Skeletal muscle satellite cell (primary cell): Measurements from ENCODE around the gene TSFM.

ENCODE experiments used
- H3K27me3 ChIP-seq: 2 replicates; pipeline ENCODE4 v1.7.0; 2013; ENCODE audit warnings: low read length; ENCODE audit not compliant: control insufficient read depth, insufficient read depth
- H3K36me3 ChIP-seq: 2 replicates; pipeline ENCODE4 v1.7.0; 2013; ENCODE audit warnings: mild to moderate bottlenecking, control low read depth, low read length; ENCODE audit not compliant: insufficient read depth
- H3K4me1 ChIP-seq: 2 replicates; pipeline ENCODE4 v1.7.0; 2013; ENCODE audit warnings: low read length; ENCODE audit not compliant: control insufficient read depth, insufficient read depth
- H3K4me2 ChIP-seq: 2 replicates; pipeline ENCODE4 v1.7.0; 2013; ENCODE audit warnings: mild to moderate bottlenecking, low read length
- H3K4me3 ChIP-seq: 2 replicates; pipeline ENCODE4 v1.7.0; 2013; ENCODE audit warnings: low read length
- H3K9ac ChIP-seq: 2 replicates; pipeline ENCODE4 v1.7.0; 2013; ENCODE audit warnings: mild to moderate bottlenecking, low read depth, low read length, moderate library complexity
- H3K9me3 ChIP-seq: replicated peaks from 2 replicates; pipeline ENCODE4 v1.7.0; 2013; ENCODE audit warnings: mild to moderate bottlenecking, control low read depth, low read length

Gene TSFM

DNA sequence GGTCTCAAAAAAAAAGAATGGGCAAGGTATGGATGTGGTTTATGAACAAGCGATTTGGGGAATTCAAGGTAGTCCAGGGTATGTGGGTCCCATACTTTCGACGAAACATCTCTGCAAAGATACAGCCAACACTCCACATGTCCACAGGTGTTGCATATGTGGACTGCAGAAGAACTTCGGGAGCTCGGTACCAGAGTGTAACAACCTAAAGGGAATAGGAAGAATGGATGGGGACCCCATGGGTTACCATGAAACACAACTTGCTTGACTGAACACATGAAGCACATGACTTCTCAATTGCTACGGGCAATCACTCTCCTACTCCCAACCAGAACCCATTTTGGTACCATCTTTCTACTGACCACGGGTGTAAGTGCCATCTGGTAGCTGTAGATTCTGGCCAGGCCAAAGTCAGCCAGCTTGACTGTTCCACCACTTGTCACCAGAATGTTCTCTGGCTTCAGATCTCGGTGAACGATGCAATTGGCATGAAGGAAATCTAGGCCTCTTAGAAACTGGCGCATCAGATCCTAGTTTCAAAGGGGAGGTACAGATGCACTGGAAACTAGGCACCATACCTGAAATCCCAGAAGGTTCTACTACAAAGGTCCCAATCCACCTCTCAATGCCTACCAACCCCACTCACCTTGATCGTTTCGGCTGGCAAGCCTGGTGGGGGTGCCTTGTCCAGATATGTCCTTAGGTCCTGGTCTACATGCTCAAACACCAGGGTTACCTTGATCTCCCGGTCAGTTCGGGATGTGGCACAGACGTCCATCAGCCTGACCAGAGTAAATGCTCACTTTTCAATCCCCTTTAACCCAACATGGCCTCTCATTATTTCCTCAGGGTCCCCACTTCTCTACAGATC lies 31.8 kb upstream of the TSFM start:
- Histone ChIP-seq H3K4me3 (peak overlapping the region; percentile 85), H3K4me2 (peak overlapping the region; percentile 96), H3K9ac (peak overlapping the region; percentile 90), H3K4me1 (peaks cover 25% of the 10 kb centered on the region), H3K27me3 (peaks cover 20% of the 10 kb centered on the region), H3K36me3 (peaks cover 41% of the 10 kb centered on the region), H3K9me3 (no peaks in the 10 kb centered on the region)

- Histone ChIP-seq H3K4me1 (peaks cover 22% of the 10 kb centered on the region), H3K4me2 (peak overlapping the region; percentile 96), H3K4me3 (peak overlapping the region; percentile 85), H3K9ac (peak overlapping the region; percentile 90), H3K9me3 (no peaks in the 10 kb centered on the region), H3K36me3 (peaks cover 36% of the 10 kb centered on the region), H3K27me3 (peaks cover 26% of the 10 kb centered on the region)
Observed at GRCh38 chr12:57751432-57751787, 31.2 kb upstream of the TSFM start.

DNA sequence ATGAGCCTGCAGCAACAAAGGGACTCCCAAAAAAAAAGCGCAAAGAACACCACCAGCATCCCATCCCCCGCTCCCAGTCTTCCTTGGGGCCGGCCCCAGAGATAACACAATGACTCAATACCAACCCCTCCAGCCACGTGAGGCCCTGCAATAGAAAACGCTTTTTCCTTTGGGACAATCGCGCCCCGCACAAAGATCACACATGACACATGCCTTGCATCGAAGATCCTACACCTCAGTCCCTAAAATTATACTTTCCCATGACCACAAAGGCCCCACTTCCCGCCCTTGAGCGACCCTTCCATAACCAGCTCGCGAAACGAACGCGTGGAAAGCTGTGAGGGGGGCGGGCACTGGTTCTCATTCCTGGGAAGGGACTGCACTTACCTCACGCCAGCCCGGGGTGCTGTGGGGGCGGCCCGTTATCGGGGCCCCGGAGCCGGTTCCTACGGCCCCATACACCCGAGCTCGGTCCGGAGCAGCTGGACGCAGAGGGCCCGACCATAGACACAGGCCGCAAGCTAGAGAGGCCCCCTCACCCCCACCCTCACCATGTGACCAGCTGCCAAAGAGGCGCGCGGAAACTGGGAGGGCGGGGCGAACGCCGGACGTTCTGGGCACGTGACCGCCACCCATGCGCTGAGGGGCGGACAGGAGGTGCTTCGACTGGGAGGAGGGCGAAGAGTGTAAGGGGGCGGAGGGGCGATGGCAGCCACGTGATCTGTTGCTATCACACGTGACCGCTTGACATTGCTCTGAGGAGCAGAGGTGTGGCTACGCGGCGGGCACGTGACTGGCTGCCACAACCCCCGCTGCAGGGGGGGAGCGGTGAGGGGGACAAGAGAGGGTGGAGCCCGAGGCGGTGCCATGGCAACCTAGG lies 30.6 kb upstream of the TSFM start, which contains the start of gene CDK4:
CDK4 (minus strand) TSS at position 523 of the 880 bp plus-strand sequence. CDS start 593 bp downstream, outside the sequence.
- H3K36me3 ChIP-seq: peaks cover 30% of the 10 kb centered on the region
- peaks cover 31% of the 10 kb centered on the region for H3K27me3 ChIP-seq
- no peaks in the 10 kb centered on the region for H3K9me3 ChIP-seq
- peaks cover 22% of the 10 kb centered on the region for H3K4me1 ChIP-seq
- H3K9ac ChIP-seq: peak within 1 kb of the TSS; percentile 90
- H3K4me2 ChIP-seq: peak within 1 kb of the TSS; percentile 96
- H3K4me3 ChIP-seq: peak within 1 kb of the TSS; percentile 85

DNA sequence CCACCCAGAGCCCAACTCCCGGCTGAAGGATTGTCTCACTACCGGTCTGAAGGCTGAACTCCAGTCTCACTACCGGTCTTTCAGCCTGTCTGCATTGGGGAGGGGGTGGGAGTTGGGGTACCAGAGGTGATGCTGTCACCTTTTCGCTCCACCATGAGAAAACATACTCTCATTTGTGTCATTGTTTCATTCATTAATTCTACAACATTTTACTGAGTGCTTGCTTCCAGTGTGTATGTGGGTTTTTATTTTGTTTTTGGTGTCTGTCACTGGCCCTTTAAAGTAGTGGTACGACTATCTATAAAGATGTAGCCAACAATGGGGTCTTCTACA lies 30.0 kb upstream of the TSFM start:
- peaks cover 31% of the 10 kb centered on the region for H3K27me3 ChIP-seq
- peaks cover 22% of the 10 kb centered on the region for H3K4me1 ChIP-seq
- H3K4me3 ChIP-seq: peak overlapping the region; percentile 67
- peak overlapping the region; percentile 96 for H3K4me2 ChIP-seq
- H3K36me3 ChIP-seq: peaks cover 25% of the 10 kb centered on the region
- H3K9me3 ChIP-seq: no peaks in the 10 kb centered on the region
- peak overlapping the region; percentile 45 for H3K9ac ChIP-seq

DNA sequence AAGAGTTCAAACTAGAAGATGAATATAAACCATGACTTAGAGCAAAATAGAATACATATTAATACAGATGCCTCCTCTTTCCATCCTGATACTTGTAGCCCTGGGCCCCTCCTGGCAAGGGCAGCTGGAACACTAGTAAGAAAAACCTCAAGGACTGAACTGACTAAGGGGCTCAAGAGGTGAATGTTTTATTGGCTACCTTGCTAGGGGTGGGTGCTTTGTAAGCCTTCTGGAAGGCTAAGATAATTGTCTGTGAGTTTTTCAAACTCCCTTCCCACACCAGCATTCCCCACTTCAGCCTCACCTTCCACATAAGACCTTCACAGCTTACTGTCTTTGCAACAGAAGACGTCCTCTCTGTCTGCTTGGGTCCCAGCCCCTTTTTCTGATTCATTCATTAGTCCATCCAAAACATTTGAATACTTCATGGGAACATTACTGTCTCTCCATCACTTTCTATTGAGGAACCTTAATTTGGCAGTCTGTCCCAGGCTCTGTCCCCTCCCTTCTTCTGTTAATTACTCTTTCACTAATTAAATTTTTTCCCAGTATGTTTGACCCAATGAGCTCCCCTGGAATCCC lies 28.7 kb upstream of the TSFM start:
- H3K9me3 ChIP-seq: no peaks in the 10 kb centered on the region
- no peak overlapping the region for H3K9ac ChIP-seq
- no peak overlapping the region for H3K4me2 ChIP-seq
- H3K27me3 ChIP-seq: peaks cover 31% of the 10 kb centered on the region
- peaks cover 17% of the 10 kb centered on the region for H3K36me3 ChIP-seq
- H3K4me3 ChIP-seq: no peak overlapping the region
- H3K4me1 ChIP-seq: peaks cover 22% of the 10 kb centered on the region

DNA sequence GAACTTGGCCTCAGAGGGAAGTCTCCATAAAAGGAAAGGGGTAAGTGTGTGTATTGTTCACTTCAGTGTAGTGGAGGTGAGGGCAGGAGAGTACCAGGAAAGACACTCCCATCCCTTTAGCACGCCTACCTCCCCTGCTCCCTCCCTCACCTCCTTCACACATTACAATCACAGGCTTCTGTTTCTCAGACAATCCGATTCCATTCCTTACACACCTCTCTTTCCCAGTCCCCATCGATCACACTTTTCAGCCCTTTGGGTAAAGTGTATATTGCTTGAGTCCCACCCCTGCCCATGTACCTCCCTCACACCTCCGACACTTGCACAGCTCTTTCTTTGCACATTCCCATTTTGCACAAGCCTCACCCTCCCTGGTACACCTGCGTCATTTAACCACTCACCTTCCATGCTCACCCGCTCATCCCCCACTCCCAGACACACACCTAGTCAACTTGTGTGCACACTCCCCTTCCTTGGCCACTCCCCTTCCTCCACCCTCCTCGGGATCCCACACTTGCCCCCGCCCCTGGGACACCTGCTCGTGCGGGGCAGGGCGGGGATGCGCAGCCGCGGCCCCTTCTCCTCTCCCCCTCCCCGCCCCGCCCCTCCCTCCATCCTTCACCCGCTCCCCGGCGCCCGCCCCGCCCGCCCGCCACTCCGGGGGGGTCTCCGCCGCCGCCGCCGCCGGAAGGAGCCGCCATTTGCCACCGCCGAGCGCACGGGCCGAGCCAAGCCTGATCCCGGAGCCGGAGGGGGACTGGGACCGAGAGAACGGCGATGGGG lies 28.0 kb upstream of the TSFM start, which contains the start of gene MARCHF9:
MARCHF9 (plus strand) TSS at position 693 of the 783 bp plus-strand sequence. CDS start 426 bp downstream, outside the sequence.
- H3K36me3 ChIP-seq: peaks cover 9% of the 10 kb centered on the region
- peak within 1 kb of the TSS; percentile 78 for H3K4me2 ChIP-seq
- H3K4me3 ChIP-seq: peak within 1 kb of the TSS; percentile 66
- H3K4me1 ChIP-seq: peaks cover 22% of the 10 kb centered on the region
- no peaks in the 10 kb centered on the region for H3K9me3 ChIP-seq
- H3K27me3 ChIP-seq: peaks cover 31% of the 10 kb centered on the region
- no peak within 1 kb of the TSS for H3K9ac ChIP-seq

GRCh38 chr12:57755194-57755453 lies 27.5 kb upstream of the TSFM start:
- Histone ChIP-seq H3K27me3 (peaks cover 31% of the 10 kb centered on the region), H3K9ac (no peak overlapping the region), H3K9me3 (no peaks in the 10 kb centered on the region), H3K4me3 (peak overlapping the region; percentile 60), H3K4me1 (peaks cover 22% of the 10 kb centered on the region), H3K4me2 (peak overlapping the region; percentile 65), H3K36me3 (peaks cover 9% of the 10 kb centered on the region)

GRCh38 chr12:57755454-57756372 lies 26.9 kb upstream of the TSFM start:
- Histone ChIP-seq H3K36me3 (peaks cover 3% of the 10 kb centered on the region), H3K9me3 (no peaks in the 10 kb centered on the region), H3K4me3 (peak overlapping the region; percentile 66), H3K4me2 (peak overlapping the region; percentile 78), H3K4me1 (peaks cover 17% of the 10 kb centered on the region), H3K9ac (no peak overlapping the region), H3K27me3 (peaks cover 31% of the 10 kb centered on the region)

DNA sequence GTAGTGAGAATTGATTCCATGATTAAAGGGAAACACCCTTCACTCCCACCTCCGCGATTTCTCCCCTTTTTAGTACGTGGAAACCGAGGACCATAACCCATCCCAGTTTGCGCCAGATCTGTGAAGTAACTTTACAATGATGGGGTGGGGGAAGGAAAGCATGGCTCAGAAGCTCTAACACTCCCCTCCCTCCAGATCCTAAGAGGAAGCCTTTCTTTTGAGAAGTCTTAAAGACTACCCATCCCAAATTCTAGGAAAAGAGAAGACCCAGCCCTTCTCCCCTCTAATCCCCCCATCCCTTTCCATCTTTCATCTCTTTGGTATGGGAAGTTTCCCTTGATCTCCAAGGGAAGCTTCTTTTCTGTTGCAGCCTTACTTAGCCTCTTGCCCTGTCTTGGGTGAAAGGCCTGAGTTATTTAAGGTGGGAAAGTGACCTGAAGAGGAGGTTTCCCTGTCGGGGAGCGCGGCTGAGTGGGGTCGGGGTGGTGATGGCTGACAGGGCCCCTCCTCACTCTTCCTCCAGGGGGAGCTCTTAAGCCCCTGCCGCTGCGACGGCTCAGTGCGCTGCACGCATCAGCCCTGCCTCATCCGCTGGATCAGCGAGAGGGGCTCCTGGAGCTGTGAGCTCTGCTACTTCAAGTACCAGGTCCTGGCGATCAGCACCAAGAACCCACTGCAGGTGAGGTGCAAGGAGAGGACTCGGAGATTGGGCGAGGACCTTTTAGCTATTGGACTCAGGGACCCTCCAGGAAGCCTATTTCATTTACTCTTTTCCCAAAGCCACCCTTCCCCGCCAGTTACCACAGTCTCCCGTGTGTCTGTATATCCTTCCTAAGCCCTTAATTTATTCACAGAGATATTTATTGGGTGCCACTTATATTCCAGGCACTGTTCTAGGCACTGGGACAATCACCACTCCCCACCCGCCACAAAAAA lies 25.9 kb upstream of the TSFM start:
- H3K4me3 ChIP-seq: no peak overlapping the region
- no peak overlapping the region for H3K9ac ChIP-seq

More for the DNA sequence above, 25.9 kb upstream of the TSFM start:
- Histone ChIP-seq H3K36me3 (no peaks in the 10 kb centered on the region), H3K4me1 (peaks cover 10% of the 10 kb centered on the region), H3K9me3 (no peaks in the 10 kb centered on the region), H3K4me2 (no peak overlapping the region), H3K27me3 (peaks cover 31% of the 10 kb centered on the region)
